Activated CD4-positive, alpha-beta T cell treated with anti-CD3 and anti-CD28 coated beads, Interleukin-2, amount 10 ng/mL, durations not matched to agents 7 days and 5 days (primary cell): ENCODE data around the gene PDCD1. TPM values are rescaled to one million over a fixed set of nuclear protein-coding genes. Genes with fewer than 3 reads are reported as not detected.

Experiments
- CTCF ChIA-PET: fragments of 350-600 bp; sonication (Branson Sonifier 250); formaldehyde crosslinking; loops from one replicate; lab custom pipeline; 2021; ENCODE audit warnings: antibody characterized with exemption; lab: Charles Lee
- POLR2A ChIA-PET: fragments of 350-600 bp; sonication (Branson Sonifier 250); formaldehyde crosslinking; loops from one replicate; lab custom pipeline; 2021; ENCODE audit warnings: antibody characterized with exemption; lab: Charles Lee
- DNase-seq: peaks from one replicate; pipeline ENCODE4 v3.0.0-alpha.2; 2020
- H3K27ac Mint-ChIP-seq: one replicate; pipeline ENCODE4 v1.8.0; 2021; ENCODE audit warnings: mild to moderate bottlenecking, moderate library complexity, mixed read lengths
- H3K27me3 Mint-ChIP-seq: one replicate; pipeline ENCODE4 v1.8.0; 2021; ENCODE audit warnings: mixed read lengths
- H3K36me3 Mint-ChIP-seq: one replicate; pipeline ENCODE4 v1.8.0; 2021; ENCODE audit warnings: low read depth, mixed read lengths
- H3K4me1 Mint-ChIP-seq: one replicate; pipeline ENCODE4 v1.8.0; 2021; ENCODE audit warnings: mixed read lengths
- H3K4me3 Mint-ChIP-seq: one replicate; pipeline ENCODE4 v1.8.0; 2021; ENCODE audit warnings: mild to moderate bottlenecking, moderate library complexity, mixed read lengths
- H3K9me3 Mint-ChIP-seq: one replicate; pipeline ENCODE4 v1.8.0; 2021; ENCODE audit warnings: mixed read lengths
- total RNA-seq, 2 experiments: library from RNA; stranded (reverse); gene quantifications; one replicate each; pipeline ENCODE4 v1.2.3, GENCODE V29; 2021

Gene PDCD1
- total RNA-seq, 2 experiments from 2014 or later: 4.7 to 4.9 TPM

DNA sequence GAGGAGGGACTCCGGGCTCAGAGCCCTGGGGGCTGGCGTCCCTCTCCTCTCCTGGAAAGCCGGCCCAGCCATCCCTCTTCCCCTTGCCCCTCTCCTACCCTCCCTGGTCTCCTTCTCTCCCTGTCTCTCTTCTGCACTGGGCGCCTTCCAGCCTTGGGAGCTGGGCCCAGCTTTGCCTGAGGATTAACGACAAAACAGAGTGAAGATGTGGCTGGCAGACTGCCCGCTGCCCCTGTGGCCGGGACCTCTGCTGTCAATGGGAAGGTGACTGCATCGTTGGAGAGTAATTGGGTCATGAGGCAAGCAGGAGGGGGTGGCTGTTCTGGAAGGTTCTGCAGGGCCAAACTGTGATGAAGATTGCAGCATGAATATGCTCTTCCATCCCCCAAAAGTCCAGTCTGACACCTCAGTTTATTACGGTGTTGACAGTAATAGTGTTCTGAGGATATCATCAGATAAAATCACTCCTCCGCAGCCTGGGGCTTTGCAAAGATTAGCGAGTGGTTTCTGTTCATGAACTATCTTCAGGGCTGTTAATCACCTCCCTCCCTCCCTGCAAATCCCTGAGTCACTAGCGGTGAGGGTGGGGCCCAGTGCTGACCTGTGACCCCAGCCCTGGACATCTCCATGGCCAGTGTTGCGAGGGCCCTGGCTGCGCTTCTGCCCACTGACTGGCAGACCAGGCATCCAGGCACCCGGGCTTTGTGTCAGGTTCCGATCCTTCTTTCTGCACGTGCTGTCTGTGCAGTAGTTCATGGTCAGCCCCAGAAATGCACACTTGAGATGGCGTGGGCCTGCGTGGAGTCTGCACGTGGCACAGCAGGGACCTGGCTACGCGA, 33.8 kb upstream of the PDCD1 start:
- Mint-ChIP-seq H3K9me3 (peaks cover 2% of the 10 kb centered on the region), H3K4me1 (peaks cover 6% of the 10 kb centered on the region)
- CTCF ChIA-PET: no interaction called here

DNA sequence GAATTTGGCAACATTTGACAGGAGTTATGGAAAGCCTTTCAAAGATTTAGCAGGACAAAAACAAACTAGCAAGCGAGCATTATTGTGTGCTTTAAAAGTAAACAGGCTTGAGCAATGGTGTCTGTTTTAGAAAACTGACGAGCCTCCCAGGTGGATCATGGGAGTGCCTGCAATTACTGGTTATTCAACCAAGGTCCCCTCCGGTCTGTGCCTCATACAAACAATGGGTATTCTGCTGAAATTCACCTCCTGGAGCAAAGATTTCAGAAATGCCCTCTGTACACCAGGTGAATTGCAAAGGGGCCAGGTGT, 33.2 kb upstream of the PDCD1 start:
- Mint-ChIP-seq H3K4me3 (no peak overlapping the region), H3K27me3 (no peaks in the 10 kb centered on the region), H3K36me3 (peaks cover 17% of the 10 kb centered on the region), H3K4me1 (peaks cover 10% of the 10 kb centered on the region), H3K9me3 (peaks cover 2% of the 10 kb centered on the region), H3K27ac (no peak overlapping the region)
- ChIA-PET CTCF (no interaction called here), POLR2A (no interaction called here)
- DNase-seq: no peak

More for the DNA sequence above, 33.8 kb upstream of the PDCD1 start:
- H3K27ac Mint-ChIP-seq: no peak overlapping the region
- no peak overlapping the region for H3K4me3 Mint-ChIP-seq
- peaks cover 11% of the 10 kb centered on the region for H3K36me3 Mint-ChIP-seq
- POLR2A ChIA-PET: no interaction called here
- no peaks in the 10 kb centered on the region for H3K27me3 Mint-ChIP-seq
- no peak for DNase-seq

DNA sequence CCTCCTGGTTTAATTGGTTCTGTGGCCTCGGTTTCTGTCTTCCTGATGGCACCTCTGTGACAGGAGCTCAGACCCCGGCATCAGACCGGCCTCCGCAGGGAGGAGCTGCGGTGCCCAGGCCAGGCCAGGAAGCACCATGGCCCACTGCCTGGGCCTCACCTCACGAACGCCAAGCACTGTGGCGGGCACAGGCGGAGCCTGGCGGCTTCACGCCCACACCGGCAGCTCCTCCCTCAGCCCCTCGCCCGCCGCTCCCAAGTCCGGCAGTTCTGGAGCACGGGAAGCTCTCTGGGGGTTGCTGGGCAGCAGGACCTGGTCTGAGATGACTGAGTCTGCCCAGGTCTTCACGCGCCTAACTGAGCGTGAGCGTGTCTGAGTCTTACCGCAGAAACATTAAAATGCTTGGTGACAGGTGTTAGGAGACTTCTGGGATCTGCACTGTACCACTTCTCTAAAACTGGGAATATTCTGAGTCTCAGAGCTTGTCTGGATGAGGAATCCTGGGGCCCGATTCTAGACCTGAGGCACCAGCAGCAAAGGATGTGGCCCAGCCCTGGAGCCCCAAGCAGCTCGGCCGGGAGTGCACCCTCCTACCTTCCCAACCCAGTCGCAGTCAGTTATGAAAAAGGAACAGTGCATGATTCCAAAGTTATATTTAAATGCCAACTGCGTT, 32.8 kb upstream of the PDCD1 start:
- POLR2A ChIA-PET: interaction anchor here (0.7 kb wide), 1 partner anchor 180 kb away, joined by 3 read pairs; no protein-coding TSS in a partner anchor
- CTCF ChIA-PET: no interaction called here
- Mint-ChIP-seq H3K27ac (no peak overlapping the region), H3K27me3 (no peaks in the 10 kb centered on the region), H3K4me1 (peaks cover 13% of the 10 kb centered on the region), H3K4me3 (no peak overlapping the region), H3K36me3 (peaks cover 22% of the 10 kb centered on the region), H3K9me3 (peaks cover 2% of the 10 kb centered on the region)
- DNase-seq: no peak

DNA sequence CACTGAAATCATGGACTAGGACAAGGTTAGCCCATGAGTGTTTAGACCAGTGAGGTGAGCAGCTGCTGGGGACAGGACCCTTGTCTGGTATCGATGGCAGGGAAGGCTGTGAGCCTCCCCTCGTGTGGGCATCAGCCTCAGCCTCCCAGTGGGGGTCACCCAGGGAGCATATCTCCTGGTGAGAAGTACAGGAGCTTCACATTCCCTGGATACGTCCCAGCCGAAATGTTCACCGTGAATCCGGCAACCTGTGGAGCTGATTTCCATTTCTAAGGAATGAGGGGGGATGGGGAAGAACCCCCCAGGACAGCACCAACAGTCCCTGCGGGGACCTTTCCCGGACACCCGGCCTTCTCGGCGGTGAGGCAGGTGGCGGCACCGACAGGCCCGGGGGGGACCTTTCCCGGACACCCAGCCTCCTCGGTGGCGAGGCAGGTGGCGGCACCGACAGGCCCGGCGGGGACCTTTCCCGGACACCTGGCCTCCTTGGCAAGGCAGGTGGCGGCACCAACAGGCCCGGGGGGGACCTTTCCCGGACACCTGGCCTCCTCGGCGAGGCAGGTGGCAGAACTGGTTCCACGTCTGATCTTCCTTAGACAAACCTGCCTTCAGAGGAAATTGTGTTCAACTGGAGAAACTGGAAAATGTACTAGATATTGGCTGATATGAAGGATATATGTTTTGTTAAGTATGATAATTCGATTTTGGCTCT, 32.0 kb upstream of the PDCD1 start:
- H3K9me3 Mint-ChIP-seq: no peaks in the 10 kb centered on the region
- H3K27me3 Mint-ChIP-seq: no peaks in the 10 kb centered on the region
- CTCF ChIA-PET: no interaction called here
- POLR2A ChIA-PET: interaction anchor here (0.7 kb wide), 1 partner anchor 179 kb away, joined by 3 read pairs; no protein-coding TSS in a partner anchor
- H3K36me3 Mint-ChIP-seq: peaks cover 22% of the 10 kb centered on the region
- H3K27ac Mint-ChIP-seq: no peak overlapping the region
- peaks cover 18% of the 10 kb centered on the region for H3K4me1 Mint-ChIP-seq
- no peak overlapping the region for H3K4me3 Mint-ChIP-seq
- no peak for DNase-seq

DNA sequence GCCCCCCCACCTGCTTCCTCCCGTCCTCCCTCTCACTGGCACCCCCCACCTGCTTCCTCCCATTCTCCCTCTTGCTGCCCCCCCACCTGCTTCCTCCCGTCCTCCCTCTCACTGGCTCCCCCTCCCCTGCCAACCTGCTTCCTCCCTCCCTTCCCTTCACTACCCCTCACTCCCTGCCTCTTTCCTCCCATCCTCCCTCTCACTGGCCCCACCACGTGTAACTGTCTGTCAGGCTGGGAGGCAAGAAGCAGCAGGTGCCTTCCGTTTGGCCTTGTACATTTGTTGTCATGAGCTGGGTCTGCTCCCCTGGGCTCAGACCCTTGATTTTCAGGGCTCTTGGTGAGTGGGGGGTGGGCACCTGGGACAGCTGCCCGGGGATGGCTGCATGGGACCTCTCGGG, 29.9 kb upstream of the PDCD1 start:
- no peak for DNase-seq
- Mint-ChIP-seq H3K36me3 (peaks cover 30% of the 10 kb centered on the region), H3K9me3 (no peaks in the 10 kb centered on the region), H3K27me3 (no peaks in the 10 kb centered on the region), H3K4me1 (peaks cover 21% of the 10 kb centered on the region), H3K4me3 (no peak overlapping the region), H3K27ac (peak overlapping the region; percentile 41)
- CTCF ChIA-PET: no interaction called here
- POLR2A ChIA-PET: no interaction called here

DNA sequence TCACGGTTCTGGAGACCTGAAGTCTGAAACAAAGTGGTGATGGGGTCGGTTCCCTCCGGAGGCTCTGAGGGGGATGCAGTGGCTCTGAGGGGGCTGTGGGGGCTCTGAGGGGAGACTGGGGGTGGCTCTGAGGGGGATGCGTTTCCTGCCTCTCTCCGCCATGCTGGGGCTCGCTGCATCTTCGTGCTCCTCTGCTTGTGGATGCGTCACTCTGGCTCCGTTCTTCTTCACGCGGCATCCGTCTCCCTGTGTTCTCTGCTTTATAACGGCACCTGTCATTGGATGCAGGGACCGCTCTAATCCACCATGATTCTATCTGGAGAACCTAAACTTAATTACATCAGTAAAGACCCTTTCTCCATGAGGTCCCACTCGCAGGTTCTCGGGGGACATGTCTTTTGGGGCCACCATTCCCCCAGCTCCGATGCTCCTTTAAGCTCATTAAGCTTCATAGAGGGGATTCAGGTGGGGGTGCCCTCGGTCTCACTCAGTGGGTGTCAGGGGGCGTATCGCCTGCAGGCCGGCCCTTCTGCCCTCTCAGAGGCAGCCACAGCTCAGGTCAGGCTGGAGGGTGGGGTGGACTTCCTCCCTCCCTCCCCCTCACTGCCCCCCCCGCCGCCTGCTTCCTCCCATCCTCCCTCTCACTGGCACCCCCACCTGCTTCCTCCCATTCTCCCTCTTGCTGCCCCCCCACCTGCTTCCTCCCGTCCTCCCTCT, 29.3 kb upstream of the PDCD1 start:
- DNase-seq: no peak
- ChIA-PET POLR2A (no interaction called here), CTCF (no interaction called here)
- Mint-ChIP-seq H3K27ac (peak overlapping the region; percentile 58), H3K9me3 (no peaks in the 10 kb centered on the region), H3K4me1 (peaks cover 25% of the 10 kb centered on the region), H3K4me3 (no peak overlapping the region), H3K27me3 (no peaks in the 10 kb centered on the region), H3K36me3 (peaks cover 30% of the 10 kb centered on the region)

DNA sequence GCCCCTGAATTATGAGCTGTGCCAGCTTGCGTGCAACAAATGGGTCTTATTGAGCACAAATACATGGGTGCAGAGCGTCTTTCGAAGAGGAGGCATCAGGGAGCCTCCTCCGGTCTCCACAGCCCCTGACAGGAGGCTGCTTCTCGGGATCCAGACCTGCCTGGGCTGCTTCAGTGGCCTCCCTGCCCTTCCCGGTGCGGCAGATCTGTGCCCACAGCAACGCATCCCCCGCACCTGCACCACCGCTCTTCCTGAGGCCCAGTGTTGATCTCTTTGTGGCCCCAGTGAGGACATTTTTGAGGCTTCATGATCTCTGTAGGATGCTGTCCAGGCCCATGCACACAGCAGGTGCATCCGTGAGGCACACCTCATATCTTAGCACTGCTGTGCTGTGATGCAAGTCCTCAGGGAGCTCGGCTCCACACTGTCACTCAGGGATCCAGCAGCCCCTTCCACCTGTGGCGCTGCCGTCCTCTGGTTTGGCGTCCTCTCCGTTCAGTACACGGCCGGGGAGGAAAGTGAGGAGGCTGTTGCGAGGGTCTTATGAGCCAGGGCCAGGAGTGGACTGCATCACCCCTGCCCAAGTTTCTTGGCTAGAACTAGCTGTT, 28.2 kb upstream of the PDCD1 start:
- CTCF ChIA-PET: interaction anchor here (0.8 kb wide), 1 partner anchor 9 kb away, joined by 3 read pairs; no protein-coding TSS in a partner anchor
- Mint-ChIP-seq H3K9me3 (no peaks in the 10 kb centered on the region), H3K4me3 (no peak overlapping the region), H3K36me3 (peaks cover 34% of the 10 kb centered on the region), H3K27ac (no peak overlapping the region), H3K4me1 (peaks cover 35% of the 10 kb centered on the region), H3K27me3 (no peaks in the 10 kb centered on the region)
- POLR2A ChIA-PET: no interaction called here
- no peak for DNase-seq

DNA sequence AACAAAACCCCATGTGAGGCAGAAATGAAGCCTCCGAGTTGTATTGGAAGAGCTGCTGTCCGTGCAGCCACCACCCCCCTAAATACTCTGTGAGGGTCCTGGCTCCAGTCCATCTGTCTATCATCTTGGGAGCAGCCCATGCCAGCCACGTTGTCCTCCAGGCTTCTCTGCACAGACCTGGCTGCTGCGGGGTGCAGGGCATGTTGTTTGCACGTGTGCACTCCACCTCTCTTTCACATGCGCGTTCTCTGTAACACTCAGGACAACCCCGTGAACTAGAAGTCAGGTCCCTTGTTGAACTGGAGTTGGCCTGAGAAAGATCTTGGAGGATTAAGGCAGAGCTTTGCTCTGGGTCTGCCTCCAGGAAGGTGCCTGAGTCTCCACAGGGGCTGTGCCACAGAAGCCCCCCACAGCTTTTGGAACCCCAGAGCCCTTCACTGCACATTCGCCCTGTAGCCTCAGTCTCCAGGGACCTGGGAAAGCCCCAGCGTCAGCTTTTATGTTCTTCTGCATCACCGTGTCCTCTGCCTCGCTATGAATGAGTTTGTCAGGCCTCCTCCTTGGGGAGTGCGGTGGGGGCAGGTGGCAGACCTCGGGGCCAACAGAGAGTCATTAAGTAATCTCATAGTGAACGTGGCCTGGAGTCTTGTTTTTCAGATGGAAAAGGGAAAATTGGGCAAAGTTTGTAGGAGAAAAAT, 27.4 kb upstream of the PDCD1 start:
- no peak for DNase-seq
- CTCF ChIA-PET: interaction anchor here (0.5 to 0.8 kb wide), 2 partner anchors 8 to 784 kb away, joined by 3 to 4 read pairs; partner anchors contain the start of gene MTERF4
- peaks cover 34% of the 10 kb centered on the region for H3K36me3 Mint-ChIP-seq
- H3K27ac Mint-ChIP-seq: no peak overlapping the region
- POLR2A ChIA-PET: no interaction called here
- H3K4me1 Mint-ChIP-seq: peaks cover 42% of the 10 kb centered on the region
- H3K27me3 Mint-ChIP-seq: peaks cover 2% of the 10 kb centered on the region
- H3K9me3 Mint-ChIP-seq: no peaks in the 10 kb centered on the region
- no peak overlapping the region for H3K4me3 Mint-ChIP-seq

DNA sequence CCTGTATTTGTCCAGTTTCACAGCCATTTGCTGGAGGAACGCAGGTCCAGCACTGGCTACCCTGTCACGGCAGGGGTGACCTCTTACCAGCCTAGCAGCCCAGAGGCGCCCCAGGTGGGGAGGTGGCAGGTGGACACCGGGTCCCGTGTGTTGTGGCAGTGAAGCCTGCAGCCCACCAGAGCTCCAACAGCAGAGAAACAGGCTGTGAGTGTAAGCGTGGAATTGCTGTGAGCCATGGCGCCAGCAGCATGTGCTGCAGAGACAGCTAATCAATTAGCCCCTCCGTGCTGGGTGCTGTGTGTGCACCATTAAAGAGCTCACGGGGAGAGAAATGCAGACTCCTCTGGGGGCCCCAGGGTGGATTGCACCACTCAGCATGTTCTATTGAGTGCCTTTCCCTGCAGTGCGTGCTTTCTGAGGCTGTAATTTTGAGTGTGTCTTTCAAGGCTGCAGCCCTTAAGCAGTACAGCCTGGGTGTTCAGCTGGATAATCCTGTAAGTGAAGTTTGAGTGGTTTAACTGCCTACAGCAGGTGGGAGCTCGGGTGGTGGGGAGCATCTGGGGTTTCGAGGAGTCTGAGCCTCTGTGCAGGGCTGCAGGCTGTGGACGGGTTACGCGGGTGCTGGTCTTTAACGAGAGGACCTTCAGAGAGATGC, 26.7 kb upstream of the PDCD1 start:
- Mint-ChIP-seq H3K9me3 (no peaks in the 10 kb centered on the region), H3K4me3 (no peak overlapping the region), H3K36me3 (peaks cover 32% of the 10 kb centered on the region), H3K4me1 (peaks cover 48% of the 10 kb centered on the region), H3K27me3 (peaks cover 2% of the 10 kb centered on the region), H3K27ac (no peak overlapping the region)
- CTCF ChIA-PET: interaction anchor here (0.5 kb wide), 1 partner anchor 783 kb away, joined by 4 read pairs; the partner anchor contains the start of gene MTERF4
- no peak for DNase-seq
- POLR2A ChIA-PET: no interaction called here

DNA sequence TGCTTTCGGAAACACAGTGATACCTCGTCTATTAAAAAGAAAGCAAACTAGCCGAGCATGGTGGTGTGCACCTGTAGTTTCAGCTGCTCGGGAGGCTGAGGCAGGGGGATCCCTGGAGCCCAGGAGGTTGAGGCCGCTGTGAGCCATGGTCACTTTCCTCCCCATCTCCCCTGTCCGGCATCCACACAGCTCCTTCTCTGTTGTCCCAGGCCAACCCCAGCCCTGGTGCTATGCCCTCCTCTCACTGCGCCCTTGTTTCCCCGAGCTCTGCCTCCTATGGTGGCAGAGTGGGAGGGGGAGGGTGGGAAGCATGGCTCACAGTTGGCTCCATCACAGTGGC, 26.2 kb upstream of the PDCD1 start:
- POLR2A ChIA-PET: no interaction called here
- Mint-ChIP-seq H3K4me1 (peaks cover 52% of the 10 kb centered on the region), H3K4me3 (no peak overlapping the region), H3K27me3 (peaks cover 2% of the 10 kb centered on the region), H3K9me3 (no peaks in the 10 kb centered on the region), H3K36me3 (peaks cover 32% of the 10 kb centered on the region), H3K27ac (no peak overlapping the region)
- no peak for DNase-seq
- CTCF ChIA-PET: no interaction called here

DNA sequence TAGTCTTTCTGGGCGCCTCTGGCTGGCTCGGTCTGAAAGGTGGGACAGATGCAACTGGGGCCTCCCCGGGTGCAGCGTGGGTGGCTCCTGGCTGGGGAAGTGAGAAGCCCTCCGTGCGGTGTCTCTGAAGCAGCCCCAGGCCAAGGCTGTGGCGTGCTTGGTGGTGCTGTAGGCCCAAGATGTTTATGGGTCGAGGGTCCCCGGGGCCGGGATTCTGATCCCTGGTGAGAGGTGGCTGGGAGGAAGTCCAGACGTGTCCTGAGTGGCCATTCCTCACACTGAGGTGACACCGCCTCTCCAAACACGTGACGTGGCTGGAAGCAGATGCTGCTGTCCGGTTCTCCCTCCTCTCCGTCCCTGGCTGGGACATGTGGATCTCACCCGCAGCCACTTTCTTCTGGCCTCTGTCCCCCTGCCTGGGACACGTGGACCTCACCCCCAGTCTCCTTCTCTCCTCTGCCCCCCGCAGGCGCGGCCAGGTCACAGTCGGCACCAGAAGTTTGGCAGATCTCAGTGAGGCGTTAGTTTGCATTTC, 23.5 kb upstream of the PDCD1 start:
- DNase-seq: peak; percentile 32
- Mint-ChIP-seq H3K4me3 (peak overlapping the region; percentile 82), H3K4me1 (peaks cover 46% of the 10 kb centered on the region), H3K27me3 (peaks cover 2% of the 10 kb centered on the region), H3K27ac (peak overlapping the region; percentile 94), H3K36me3 (peaks cover 21% of the 10 kb centered on the region), H3K9me3 (no peaks in the 10 kb centered on the region)
- ChIA-PET CTCF (no interaction called here), POLR2A (no interaction called here)
